Ishikawa (cell line): ENCODE data around the gene HLA-E.

Experiments used
- CEBPB ChIP-seq: IDR thresholded peaks from 2 replicates; pipeline ENCODE4 v1.6.1; 2012
- CREB1 ChIP-seq: IDR thresholded peaks from 2 replicates; pipeline ENCODE4 v1.6.1; 2012; ENCODE audit warnings: low read depth
- EGR1 ChIP-seq: IDR thresholded peaks from 2 replicates; pipeline ENCODE4 v1.6.1; 2012
- EP300 ChIP-seq: IDR thresholded peaks from 2 replicates; pipeline ENCODE4 v1.6.1; 2012; ENCODE audit warnings: borderline replicate concordance
- FOXM1 ChIP-seq: IDR thresholded peaks from 2 replicates; pipeline ENCODE4 v1.6.1; 2012; ENCODE audit warnings: low read depth, borderline replicate concordance
- NFIC ChIP-seq: IDR thresholded peaks from 2 replicates; pipeline ENCODE4 v1.6.1; 2012
- RAD21 ChIP-seq: IDR thresholded peaks from 2 replicates; pipeline ENCODE4 v1.6.1; 2012; ENCODE audit warnings: low read depth
- TAF1 ChIP-seq: IDR thresholded peaks from 2 replicates; pipeline ENCODE4 v1.6.1; 2012; ENCODE audit warnings: low read depth, mild to moderate bottlenecking
- TEAD4 ChIP-seq: IDR thresholded peaks from 2 replicates; pipeline ENCODE4 v1.6.1; 2012
- YY1 ChIP-seq: IDR thresholded peaks from 2 replicates; pipeline ENCODE4 v1.6.1; 2012; ENCODE audit warnings: low read depth
- ZBTB7A ChIP-seq: IDR thresholded peaks from 2 replicates; pipeline ENCODE4 v1.6.1; 2012; ENCODE audit warnings: low read depth
- TF ChIP-seq, protein P1 (sequence below): IDR thresholded peaks from 2 replicates; pipeline ENCODE4 v1.6.1; 2012
- TF ChIP-seq, protein P2 (sequence below): IDR thresholded peaks from 2 replicates; pipeline ENCODE4 v1.6.1; 2012
- TF ChIP-seq, protein P3 (sequence below): IDR thresholded peaks from 2 replicates; pipeline ENCODE4 v1.6.1; 2012; ENCODE audit warnings: low read depth, mild to moderate bottlenecking

DNA sequence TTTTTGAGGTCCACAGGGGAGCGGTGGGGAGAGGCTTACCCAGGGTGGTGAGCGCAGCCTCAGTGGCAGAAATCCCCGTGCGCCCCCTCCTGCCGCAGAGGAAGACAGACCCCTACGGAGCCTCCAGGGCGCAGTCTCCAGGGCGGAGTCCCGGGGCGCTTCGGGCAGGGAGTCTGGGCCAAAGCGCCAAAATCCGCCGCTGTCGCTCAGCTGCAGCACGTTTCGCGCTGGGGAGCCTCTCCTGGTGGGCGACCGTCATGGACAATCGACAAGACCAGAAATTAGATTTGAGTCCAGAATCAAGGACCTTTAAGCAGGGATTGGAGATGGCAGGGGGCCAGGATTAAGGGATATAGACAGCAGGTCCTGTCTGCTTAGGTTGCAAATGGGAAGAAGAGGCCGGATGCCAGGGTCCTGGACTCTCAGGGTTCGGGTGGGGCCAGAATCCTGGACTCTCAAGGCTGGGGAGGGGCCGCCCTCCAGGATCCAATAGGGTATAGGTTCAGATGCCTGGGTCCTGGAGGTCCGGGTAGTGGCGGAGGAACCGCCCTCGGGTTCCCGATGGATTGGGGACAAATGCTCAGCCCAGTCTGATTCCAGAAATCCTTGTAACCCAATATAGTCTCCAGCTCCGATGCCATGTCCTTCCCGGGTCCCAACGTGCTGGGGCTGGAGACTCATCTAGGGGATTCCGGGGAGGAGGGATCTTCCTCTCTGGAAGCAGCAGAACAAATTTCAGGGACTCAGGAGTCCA is 7.9 kb upstream of the HLA-E start:
- no peak for TF ChIP-seq CREB1
- no peak for TF ChIP-seq RAD21
- no peak for TF ChIP-seq EP300
- TF ChIP-seq, protein P1, sequence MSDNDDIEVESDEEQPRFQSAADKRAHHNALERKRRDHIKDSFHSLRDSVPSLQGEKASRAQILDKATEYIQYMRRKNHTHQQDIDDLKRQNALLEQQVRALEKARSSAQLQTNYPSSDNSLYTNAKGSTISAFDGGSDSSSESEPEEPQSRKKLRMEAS = no peak
- no peak for TF ChIP-seq ZBTB7A
- TF ChIP-seq FOXM1 = no peak
- TF ChIP-seq EGR1 = no peak
- TF ChIP-seq, protein P2, sequence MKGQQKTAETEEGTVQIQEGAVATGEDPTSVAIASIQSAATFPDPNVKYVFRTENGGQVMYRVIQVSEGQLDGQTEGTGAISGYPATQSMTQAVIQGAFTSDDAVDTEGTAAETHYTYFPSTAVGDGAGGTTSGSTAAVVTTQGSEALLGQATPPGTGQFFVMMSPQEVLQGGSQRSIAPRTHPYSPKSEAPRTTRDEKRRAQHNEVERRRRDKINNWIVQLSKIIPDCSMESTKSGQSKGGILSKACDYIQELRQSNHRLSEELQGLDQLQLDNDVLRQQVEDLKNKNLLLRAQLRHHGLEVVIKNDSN = no peak
- TF ChIP-seq NFIC = no peak
- TF ChIP-seq YY1 = no peak
- no peak for TF ChIP-seq TEAD4
- TF ChIP-seq CEBPB = no peak
- TF ChIP-seq, protein P3, sequence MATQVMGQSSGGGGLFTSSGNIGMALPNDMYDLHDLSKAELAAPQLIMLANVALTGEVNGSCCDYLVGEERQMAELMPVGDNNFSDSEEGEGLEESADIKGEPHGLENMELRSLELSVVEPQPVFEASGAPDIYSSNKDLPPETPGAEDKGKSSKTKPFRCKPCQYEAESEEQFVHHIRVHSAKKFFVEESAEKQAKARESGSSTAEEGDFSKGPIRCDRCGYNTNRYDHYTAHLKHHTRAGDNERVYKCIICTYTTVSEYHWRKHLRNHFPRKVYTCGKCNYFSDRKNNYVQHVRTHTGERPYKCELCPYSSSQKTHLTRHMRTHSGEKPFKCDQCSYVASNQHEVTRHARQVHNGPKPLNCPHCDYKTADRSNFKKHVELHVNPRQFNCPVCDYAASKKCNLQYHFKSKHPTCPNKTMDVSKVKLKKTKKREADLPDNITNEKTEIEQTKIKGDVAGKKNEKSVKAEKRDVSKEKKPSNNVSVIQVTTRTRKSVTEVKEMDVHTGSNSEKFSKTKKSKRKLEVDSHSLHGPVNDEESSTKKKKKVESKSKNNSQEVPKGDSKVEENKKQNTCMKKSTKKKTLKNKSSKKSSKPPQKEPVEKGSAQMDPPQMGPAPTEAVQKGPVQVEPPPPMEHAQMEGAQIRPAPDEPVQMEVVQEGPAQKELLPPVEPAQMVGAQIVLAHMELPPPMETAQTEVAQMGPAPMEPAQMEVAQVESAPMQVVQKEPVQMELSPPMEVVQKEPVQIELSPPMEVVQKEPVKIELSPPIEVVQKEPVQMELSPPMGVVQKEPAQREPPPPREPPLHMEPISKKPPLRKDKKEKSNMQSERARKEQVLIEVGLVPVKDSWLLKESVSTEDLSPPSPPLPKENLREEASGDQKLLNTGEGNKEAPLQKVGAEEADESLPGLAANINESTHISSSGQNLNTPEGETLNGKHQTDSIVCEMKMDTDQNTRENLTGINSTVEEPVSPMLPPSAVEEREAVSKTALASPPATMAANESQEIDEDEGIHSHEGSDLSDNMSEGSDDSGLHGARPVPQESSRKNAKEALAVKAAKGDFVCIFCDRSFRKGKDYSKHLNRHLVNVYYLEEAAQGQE = no peak
- TF ChIP-seq TAF1 = no peak
